ENCODE data around the gene GPX6. TPM values are rescaled to one million over a fixed set of nuclear protein-coding genes. Genes with fewer than 3 reads are reported as not detected.

Gene GPX6
- total and polyA plus RNA-seq, 2 of the 13 experiments (the other 11 are each of a cell fraction or from before 2014, with no cell fraction given) = not detected

DNA sequence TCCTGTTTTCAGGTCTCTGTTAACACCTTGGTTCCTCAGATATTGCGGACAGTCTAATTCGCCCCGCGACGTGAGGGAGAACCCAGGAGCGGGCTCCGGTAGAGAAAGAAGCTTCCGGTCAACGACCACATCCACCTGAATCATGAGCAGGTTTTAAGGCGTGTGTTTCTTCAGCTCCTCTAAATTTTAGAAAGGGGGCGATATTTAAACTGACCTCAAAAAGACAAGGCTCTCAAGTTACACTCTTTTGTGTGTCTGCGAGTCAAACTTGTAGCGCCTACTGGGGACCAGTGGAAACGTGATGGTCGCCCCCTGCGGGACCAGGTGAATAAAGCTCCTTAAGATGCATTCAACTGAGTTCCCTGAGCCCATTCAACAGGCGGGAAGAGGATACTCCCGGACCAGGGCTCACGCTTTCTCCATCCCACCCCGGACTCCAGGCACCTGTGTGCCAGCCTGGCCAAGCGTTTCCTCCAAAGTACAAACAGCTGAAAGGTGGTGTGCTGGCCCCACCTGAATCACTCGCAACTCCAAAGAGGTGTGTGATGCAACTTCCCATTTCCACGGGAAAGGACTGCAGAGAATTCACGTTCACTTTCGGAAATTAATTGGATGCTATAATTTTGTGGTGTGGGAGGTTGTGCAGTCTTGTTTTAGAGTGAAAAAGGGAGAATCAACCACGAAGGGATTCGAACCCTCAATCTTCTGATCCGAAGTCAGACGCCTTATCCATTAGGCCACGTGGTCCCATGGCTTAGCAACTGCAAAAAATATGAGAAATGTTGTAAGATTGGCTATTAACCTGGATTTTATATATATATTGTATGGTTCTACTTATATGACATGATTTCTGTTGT is 27.1 kb upstream of the GPX6 start (continued):
- TF ChIP-seq, protein P1, sequence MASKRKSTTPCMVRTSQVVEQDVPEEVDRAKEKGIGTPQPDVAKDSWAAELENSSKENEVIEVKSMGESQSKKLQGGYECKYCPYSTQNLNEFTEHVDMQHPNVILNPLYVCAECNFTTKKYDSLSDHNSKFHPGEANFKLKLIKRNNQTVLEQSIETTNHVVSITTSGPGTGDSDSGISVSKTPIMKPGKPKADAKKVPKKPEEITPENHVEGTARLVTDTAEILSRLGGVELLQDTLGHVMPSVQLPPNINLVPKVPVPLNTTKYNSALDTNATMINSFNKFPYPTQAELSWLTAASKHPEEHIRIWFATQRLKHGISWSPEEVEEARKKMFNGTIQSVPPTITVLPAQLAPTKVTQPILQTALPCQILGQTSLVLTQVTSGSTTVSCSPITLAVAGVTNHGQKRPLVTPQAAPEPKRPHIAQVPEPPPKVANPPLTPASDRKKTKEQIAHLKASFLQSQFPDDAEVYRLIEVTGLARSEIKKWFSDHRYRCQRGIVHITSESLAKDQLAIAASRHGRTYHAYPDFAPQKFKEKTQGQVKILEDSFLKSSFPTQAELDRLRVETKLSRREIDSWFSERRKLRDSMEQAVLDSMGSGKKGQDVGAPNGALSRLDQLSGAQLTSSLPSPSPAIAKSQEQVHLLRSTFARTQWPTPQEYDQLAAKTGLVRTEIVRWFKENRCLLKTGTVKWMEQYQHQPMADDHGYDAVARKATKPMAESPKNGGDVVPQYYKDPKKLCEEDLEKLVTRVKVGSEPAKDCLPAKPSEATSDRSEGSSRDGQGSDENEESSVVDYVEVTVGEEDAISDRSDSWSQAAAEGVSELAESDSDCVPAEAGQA (IDR thresholded peaks at IDR 0.05; ENCODE audit: low read depth) = no peak
- TF ChIP-seq, protein P1 (CRISPR knock-in tag; IDR thresholded peaks at IDR 0.05; ENCODE audit: borderline replicate concordance) = no peak
- no peak for TF ChIP-seq ELF1 (CRISPR knock-in tag; IDR thresholded peaks at IDR 0.05)
- TF ChIP-seq, protein P2, sequence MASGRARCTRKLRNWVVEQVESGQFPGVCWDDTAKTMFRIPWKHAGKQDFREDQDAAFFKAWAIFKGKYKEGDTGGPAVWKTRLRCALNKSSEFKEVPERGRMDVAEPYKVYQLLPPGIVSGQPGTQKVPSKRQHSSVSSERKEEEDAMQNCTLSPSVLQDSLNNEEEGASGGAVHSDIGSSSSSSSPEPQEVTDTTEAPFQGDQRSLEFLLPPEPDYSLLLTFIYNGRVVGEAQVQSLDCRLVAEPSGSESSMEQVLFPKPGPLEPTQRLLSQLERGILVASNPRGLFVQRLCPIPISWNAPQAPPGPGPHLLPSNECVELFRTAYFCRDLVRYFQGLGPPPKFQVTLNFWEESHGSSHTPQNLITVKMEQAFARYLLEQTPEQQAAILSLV (CRISPR knock-in tag; IDR thresholded peaks at IDR 0.05; ENCODE audit: borderline replicate concordance) = no peak
- TF ChIP-seq, protein P3, sequence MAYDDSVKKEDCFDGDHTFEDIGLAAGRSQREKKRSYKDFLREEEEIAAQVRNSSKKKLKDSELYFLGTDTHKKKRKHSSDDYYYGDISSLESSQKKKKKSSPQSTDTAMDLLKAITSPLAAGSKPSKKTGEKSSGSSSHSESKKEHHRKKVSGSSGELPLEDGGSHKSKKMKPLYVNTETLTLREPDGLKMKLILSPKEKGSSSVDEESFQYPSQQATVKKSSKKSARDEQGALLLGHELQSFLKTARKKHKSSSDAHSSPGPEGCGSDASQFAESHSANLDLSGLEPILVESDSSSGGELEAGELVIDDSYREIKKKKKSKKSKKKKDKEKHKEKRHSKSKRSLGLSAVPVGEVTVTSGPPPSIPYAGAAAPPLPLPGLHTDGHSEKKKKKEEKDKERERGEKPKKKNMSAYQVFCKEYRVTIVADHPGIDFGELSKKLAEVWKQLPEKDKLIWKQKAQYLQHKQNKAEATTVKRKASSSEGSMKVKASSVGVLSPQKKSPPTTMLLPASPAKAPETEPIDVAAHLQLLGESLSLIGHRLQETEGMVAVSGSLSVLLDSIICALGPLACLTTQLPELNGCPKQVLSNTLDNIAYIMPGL (CRISPR knock-in tag; IDR thresholded peaks at IDR 0.05; ENCODE audit: borderline replicate concordance in 1 of 2, low read depth in 1 of 2) = peak; percentile 97 to 98
- no peak for TF ChIP-seq REXO4 (CRISPR knock-in tag; IDR thresholded peaks at IDR 0.05; ENCODE audit: borderline replicate concordance)
- TF ChIP-seq ZNF431 (CRISPR knock-in tag; IDR thresholded peaks at IDR 0.05; ENCODE audit: borderline replicate concordance, low read depth) = 0 out of 2 replicates have a peak, but pooled peaks have one; percentile 31
- TF ChIP-seq ZNF331 (CRISPR knock-in tag; IDR thresholded peaks at IDR 0.05) = peak; percentile 72
- TF ChIP-seq U2AF1 (optimal IDR thresholded peaks at IDR 0.05; ENCODE audit: low read depth, low read length) = peak; percentile 89
- peak; percentile 44; the same call in 1 of the 2 replicates for TF ChIP-seq SAP130 (CRISPR knock-in tag; IDR thresholded peaks at IDR 0.05; ENCODE audit: low read depth)
- TF ChIP-seq KLF6 (CRISPR knock-in tag; IDR thresholded peaks at IDR 0.05) = 0 out of 2 replicates have a peak, but pooled peaks have one; percentile 17
- no peak for TF ChIP-seq ZNF251 (CRISPR knock-in tag; IDR thresholded peaks at IDR 0.05)
- no peak for TF ChIP-seq ZNF253 (CRISPR knock-in tag; IDR thresholded peaks at IDR 0.05; ENCODE audit: borderline replicate concordance)
- TF ChIP-seq GFI1 (CRISPR knock-in tag; IDR thresholded peaks at IDR 0.05; ENCODE audit: borderline replicate concordance) = no peak
- TF ChIP-seq YY1 (IDR thresholded peaks at IDR 0.05; ENCODE audit: insufficient read depth, insufficient replicate concordance, low read depth, low read length) = no peak
- TF ChIP-seq MED1 (CRISPR knock-in tag; IDR thresholded peaks at IDR 0.05) = peak; percentile 23; the same call in 1 of the 2 replicates
- TF ChIP-seq, protein P4, sequence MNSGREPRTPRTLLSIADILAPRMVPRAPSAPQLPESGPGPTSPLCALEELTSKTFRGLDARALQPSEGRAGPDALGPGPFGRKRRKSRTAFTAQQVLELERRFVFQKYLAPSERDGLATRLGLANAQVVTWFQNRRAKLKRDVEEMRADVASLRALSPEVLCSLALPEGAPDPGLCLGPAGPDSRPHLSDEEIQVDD (CRISPR knock-in tag; IDR thresholded peaks at IDR 0.05; ENCODE audit: borderline replicate concordance) = no peak
- peak; percentile 98 for TF ChIP-seq MAF1 (CRISPR knock-in tag; IDR thresholded peaks at IDR 0.05; ENCODE audit: borderline replicate concordance)
- no peak for TF ChIP-seq JUN (CRISPR knock-in tag; IDR thresholded peaks at IDR 0.05)
- no peak for TF ChIP-seq MIER2 (CRISPR knock-in tag; IDR thresholded peaks at IDR 0.05)
